Fibroblast of skin of left quadriceps (primary cell): ENCODE measurements around the gene FCGR2B.
A peak's percentile ranks its signal among the peaks of the same experiment; 100 is the strongest.
"Not testable (repeated sequence)": the region's sequence is repeated elsewhere in the genome, so short reads cannot be mapped to it uniquely, and the experiment has no call there.

ENCODE experiments used
- DNase-seq, 2 experiments: peaks; one replicate each; pipeline ENCODE4 v3.0.0-alpha.2; 2013; ENCODE audit warnings: low read depth in 2 of 2

Gene FCGR2B

GRCh38 chr1:161662684-161663339 is at the start of gene FCGR2B:
FCGR2B (plus strand) TSS chr1:161663143; CDS start chr1:161663242, 99 bp downstream.
- not testable (repeated sequence) for DNase-seq

DNA sequence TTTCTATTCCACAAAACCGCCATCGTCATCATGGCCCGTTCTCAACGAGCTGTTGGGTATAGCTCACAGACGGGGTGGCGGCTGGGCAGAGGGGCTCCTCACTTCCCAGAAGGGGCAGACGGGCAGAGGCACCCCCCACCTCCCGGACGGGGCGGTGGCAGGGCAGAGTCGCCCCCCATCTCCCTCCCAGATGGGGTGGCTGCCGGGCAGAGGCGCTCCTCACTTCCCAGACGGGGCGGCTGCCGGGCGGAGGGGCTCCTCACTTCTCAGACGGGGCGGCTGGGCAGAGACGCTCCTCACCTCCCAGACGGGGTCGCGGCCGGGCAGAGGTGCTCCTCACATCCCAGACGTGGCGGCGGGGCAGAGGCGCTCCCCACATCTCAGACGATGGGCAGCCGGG is 46.5 kb upstream of the FCGR2B start:
- DNase-seq: not testable (repeated sequence)

DNA sequence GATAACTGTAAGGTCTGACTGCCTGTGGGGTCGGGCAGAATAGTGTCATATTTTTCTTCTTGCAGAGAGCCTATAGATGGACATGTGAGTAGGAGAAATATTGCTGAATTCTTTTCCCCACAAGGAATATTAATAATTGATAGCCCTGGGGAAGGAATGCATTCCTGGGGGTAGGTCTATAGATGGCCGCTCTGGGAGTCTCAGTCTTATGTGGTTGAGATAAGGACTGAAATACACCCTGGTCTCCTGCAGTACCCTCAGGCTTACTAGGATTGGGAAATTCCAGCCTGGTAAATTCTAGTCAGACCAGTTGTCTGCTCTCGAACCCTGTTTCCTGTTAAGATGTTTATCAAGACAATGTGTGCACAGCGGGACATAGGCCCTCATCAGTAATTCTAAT is 44.4 kb upstream of the FCGR2B start:
- not testable (repeated sequence) for DNase-seq

DNA sequence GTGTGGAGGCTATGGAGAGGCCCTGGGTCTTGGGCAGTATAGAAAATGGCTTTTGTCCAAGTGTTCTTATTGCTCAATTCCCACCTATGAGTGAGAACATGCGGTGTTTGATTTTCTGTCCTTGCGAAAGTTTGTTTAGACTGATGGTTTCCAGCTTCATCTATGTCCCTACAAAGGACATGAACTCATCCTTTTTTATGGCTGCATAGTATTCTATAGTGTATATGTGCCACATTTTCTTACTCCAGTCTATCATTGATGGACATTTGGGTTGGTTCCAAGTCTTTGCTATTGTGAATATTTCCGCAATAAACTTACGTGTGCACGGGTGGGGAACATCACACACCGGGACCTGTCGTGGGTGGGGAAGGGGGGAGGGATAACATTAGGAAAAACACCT is 42.5 kb upstream of the FCGR2B start:
- DNase-seq: not testable (repeated sequence)

DNA sequence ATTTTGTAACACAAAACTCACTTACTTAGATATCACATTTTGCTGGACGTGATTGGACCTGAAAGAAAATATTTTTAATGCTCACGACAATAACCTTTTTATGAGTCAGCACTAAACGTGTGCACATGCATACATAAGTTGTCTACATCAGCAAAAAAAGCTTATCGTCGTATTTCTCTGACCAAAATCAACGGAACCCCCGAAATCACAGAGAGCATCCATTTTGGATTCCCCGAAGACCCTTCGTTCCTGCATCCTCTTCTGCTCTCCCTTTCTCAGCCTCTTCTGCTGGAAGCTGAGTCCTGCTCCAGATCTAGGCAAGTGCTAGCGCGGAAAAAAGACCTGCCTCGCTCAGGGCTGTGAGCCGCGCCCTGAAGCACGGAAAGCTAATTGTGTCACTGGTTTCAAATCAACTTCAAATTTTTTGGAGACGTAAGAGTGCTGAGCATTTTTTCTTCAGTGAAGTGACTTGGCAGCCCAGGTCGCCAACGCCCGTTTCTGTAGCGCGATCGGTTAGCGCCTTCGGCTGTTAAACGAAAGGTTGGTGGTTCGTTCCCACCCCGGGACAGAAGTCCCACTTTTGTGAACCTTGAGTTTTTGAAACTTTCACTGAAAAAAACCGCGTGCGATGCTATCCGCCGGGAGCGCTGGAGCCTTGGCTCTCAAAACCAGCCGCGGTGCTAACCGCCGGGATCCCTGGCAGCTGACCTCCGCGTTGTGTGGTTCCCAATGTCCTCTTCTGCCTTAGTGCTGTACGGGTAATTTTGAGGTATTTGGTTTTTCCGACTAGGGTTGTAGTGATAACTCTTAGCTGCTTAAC is 41.6 kb upstream of the FCGR2B start:
- peak; percentile 39 to 42 for DNase-seq

DNA sequence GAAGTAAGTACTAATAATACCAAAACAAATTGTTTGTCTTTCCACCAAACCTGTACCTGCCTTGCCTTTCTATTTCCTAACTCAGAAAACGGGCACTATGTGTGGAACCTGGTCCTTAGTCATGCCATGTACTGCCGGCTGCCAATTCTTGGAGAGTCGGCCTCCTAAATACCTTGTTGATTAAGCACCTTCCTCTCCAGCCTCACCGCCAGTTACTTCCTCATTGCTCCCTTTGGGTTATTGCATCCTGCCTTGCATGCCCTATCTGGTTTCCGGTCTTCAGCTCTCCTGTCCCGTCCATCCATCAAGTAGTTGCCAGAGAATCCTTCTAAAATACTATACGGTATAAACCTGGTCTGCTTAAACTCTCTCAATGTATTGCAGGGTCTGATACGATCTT is 40.9 kb upstream of the FCGR2B start:
- not testable (repeated sequence) for DNase-seq

DNA sequence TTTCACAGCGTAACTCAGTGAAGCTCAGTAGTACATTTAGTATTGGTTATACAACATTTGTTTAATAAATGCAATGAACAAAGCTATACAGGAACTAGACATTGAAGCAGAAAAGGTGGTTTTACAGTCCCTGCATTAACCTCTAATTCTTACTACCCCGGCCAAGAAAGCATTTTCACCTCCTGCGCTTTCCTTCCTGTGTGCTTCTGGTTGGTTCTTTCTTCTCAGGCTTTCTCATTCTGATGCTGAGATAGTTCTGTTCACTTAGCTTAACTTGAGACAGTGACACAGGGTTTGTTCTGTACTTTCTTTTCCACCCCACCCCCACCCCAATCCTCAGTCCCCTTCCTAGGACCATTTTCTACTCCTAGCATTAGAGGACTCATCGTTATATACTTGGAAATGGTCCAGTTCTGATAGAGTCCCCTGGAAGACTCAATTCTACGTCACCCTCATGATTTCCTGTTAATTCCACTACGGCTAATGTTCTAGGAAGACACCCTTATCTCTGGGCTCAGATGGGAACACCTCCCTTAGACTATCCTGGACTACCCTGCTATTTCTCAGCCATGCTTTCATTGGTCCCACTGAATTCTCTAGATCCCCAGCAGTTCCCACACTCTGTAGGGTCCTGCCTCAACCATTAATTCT is 39.4 kb upstream of the FCGR2B start:
- DNase-seq: not testable (repeated sequence)

DNA sequence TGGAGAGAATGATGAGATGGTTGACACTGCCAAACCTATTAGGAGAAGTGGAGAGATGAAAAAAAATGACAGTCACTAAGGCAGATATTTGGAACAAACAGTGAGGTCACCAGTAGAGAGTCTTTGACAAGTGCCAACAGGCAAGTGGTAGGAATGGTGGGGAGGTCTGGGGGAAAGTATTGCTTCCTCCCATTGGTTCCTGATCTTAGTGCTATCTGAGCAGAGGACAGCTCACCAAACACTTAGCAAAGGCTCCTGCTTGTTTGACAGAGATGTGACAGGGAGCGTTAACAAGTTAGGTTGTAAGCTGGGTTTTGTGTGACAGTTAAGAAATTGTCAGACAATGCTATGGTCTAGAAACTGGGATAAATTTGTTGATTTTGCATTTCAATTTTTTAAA is 38.3 kb upstream of the FCGR2B start:
- not testable (repeated sequence) for DNase-seq

DNA sequence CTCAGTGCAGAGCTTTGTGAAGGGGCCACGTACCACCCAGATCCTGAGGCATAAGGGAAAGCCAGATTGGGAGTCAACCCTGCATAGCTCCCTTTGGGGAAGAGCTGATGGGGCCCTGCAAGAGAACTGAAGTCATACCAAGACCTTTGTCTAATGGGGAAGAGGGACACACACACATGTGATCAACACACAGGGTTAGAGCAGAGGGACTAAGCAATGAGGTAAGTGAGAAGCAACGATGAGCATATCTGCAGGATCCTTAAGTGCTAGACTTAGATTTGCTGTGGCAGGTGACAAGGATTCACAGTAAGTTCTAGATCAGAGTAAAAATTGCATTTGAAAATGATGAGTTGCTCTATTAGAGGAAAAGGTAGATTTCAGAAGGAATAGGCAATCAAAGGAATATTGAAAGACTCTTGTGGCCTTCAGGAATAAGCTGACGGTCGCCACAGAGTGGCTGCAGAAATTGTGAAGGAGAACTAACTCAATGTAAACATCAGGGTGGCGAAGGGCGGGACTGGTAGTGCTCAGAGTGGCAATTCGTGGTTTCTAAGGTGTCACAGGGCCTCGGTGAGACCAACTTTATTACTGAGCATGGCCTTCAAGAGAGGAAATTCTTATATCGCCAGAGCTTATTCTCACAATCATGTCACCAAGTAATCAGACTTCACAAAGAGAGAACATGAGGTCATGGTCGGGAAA is 36.3 kb upstream of the FCGR2B start:
- not testable (repeated sequence) for DNase-seq

GRCh38 chr1:161630128-161630742 is 32.7 kb upstream of the FCGR2B start:
- not testable (repeated sequence) for DNase-seq

DNA sequence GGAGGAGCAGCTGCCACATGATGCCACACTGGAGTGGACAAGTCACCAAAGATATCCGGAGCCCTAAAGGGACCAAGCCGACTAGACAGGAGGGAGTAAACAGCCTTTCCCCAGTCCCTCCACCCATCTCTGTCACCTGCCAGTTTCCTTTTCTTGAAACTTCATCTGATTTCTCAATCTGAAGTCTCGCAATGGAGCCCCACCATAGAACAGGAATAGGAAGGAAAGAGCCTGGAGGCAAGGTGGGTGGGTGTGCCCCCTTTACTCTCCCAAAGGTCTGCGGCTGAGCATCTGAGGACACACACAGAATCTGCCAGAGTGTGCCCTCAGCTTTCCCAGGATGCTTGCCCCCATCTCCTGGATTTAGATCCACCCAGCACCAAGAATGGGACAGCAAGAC is 31.9 kb upstream of the FCGR2B start, which contains the start of gene FCGR3B:
Gene FCGR3B (minus strand): TSS at position 101 of the 400 bp plus-strand sequence. CDS start 82 bp downstream, at position 19.
- DNase-seq: no peak

- DNase-seq: not testable (repeated sequence)
Measured at GRCh38 chr1:161634993-161635392, 27.9 kb upstream of the FCGR2B start.

GRCh38 chr1:161636189-161636782 is 26.7 kb upstream of the FCGR2B start:
- not testable (repeated sequence) for DNase-seq

- not testable (repeated sequence) for DNase-seq
Measured at GRCh38 chr1:161636976-161637375, 26.0 kb upstream of the FCGR2B start.

DNA sequence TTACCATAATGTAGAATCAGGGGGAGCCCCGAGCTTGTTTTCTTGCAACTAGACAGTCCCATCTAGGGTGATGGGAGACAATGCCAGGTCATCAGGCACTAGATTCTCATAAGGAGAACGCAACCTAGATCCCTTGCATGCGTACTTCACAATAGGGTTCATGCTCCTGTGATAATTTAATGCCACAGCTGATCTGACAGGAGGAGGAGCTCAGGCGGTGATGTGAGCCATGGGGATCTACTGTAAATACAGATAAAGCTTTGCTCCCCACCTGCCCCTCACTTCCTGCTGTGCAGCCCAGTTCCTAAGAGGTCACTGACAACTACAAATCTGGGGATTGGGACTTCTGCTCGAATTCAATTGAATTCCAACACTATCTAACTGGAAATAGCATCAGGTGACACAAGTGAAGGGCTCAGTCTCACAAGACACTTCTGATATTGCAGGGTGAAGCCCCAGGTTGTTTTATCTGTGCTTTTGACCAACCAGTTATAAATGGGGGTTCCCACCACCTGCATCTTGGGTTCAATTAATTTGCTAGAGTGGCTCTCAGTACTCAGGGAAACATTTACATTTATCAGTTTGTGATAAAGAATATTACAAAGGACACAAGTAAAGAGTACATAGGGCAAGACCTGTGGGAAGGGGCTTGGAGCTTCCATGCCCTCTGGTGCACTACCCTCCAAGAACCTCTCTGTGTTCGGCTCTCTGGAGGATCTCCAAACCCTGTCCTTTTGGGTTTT is 24.5 kb upstream of the FCGR2B start:
- DNase-seq: not testable (repeated sequence)

GRCh38 chr1:161639203-161639602 is 23.7 kb upstream of the FCGR2B start:
- DNase-seq: not testable (repeated sequence)

DNA sequence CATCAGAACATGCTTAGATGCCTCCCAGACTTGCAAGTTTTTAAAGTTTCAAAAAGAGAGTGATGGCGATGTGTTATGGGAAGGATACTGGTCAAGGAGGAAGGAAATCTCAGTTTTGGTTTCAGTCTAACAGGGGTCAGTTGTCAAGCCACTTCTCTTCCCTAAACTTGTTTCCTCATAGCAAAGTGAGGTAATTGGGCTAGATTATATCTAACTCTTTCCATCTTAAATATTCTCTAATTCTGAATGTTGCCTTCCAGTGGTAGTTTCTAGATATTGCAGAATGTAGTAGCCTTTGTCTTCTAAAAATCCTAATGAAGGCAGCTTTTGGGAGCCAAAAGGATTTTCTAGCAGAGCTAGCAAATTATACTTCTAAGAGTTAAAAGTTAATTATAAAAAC is 20.2 kb upstream of the FCGR2B start:
- not testable (repeated sequence) for DNase-seq

GRCh38 chr1:161643481-161644208 is 19.3 kb upstream of the FCGR2B start:
- DNase-seq: not testable (repeated sequence)

DNA sequence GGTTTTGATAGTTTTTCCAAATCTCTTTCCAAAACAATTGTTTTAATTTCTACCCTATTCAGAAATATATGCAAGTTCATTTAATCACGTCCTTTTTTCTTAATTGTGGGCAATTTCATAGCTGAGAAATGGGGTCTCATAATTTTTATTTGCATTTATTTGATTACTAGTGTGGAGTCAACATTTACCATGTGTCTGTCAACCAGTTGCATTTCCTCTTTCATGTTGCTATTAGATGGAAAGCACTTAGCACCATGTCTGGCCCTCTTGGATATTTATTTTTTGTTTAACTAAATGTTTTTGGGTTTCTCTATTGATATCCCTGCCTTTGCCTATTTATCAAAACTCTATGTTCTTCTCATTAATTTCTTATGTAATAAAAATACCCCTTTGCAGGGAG is 18.1 kb upstream of the FCGR2B start:
- DNase-seq: not testable (repeated sequence)
